GM10266 (cell line): ENCODE data around the gene FMO2.
A peak's percentile ranks its signal among the peaks of the same experiment; 100 is the strongest.
"Not testable (repeated sequence)": the region's sequence is repeated elsewhere in the genome, so short reads cannot be mapped to it uniquely, and the experiment has no call there.

Experiments used
- DNase-seq: peaks from one replicate; pipeline ENCODE4 v3.0.0; 2012; ENCODE audit errors: extremely low spot score
- CTCF ChIP-seq: IDR thresholded peaks from 2 replicates; pipeline ENCODE4 v1.5.1; 2012; ENCODE audit warnings: mild to moderate bottlenecking, low read depth; ENCODE audit not compliant: control insufficient read depth, insufficient read depth; ENCODE audit errors: missing control alignments

FMO2 gene

GRCh38 chr1:171222936-171223335, 37.8 kb downstream of the FMO2 start:
- TF ChIP-seq CTCF, result no peak
- DNase-seq, result no peak

GRCh38 chr1:171224257-171224656, 39.2 kb downstream of the FMO2 start:
- not testable (repeated sequence) for DNase-seq

- peak; percentile 75 for TF ChIP-seq CTCF
Observed at GRCh38 chr1:171226747-171227370, 41.8 kb downstream of the FMO2 start.

GRCh38 chr1:171231326-171231725, 46.2 kb downstream of the FMO2 start:
- no peak for TF ChIP-seq CTCF
- no peak for DNase-seq

More at GRCh38 chr1:171226747-171227370, 41.8 kb downstream of the FMO2 start:
- peak; percentile 55 for DNase-seq

GRCh38 chr1:171233183-171233582, 48.1 kb downstream of the FMO2 start:
- TF ChIP-seq CTCF, result no peak
- DNase-seq, result no peak

- not testable (repeated sequence) for DNase-seq
Observed at GRCh38 chr1:171236231-171236630, 51.1 kb downstream of the FMO2 start.

- TF ChIP-seq CTCF, result no peak
- DNase-seq, result no peak
Observed at GRCh38 chr1:171243878-171244277, 58.8 kb downstream of the FMO2 start.

- peak; percentile 39 for DNase-seq
- TF ChIP-seq CTCF, result peak; percentile 70
Observed at GRCh38 chr1:171245458-171246064, 60.5 kb downstream of the FMO2 start.
